ENCODE measurements around the gene FEZ2.

FEZ2 gene

DNA sequence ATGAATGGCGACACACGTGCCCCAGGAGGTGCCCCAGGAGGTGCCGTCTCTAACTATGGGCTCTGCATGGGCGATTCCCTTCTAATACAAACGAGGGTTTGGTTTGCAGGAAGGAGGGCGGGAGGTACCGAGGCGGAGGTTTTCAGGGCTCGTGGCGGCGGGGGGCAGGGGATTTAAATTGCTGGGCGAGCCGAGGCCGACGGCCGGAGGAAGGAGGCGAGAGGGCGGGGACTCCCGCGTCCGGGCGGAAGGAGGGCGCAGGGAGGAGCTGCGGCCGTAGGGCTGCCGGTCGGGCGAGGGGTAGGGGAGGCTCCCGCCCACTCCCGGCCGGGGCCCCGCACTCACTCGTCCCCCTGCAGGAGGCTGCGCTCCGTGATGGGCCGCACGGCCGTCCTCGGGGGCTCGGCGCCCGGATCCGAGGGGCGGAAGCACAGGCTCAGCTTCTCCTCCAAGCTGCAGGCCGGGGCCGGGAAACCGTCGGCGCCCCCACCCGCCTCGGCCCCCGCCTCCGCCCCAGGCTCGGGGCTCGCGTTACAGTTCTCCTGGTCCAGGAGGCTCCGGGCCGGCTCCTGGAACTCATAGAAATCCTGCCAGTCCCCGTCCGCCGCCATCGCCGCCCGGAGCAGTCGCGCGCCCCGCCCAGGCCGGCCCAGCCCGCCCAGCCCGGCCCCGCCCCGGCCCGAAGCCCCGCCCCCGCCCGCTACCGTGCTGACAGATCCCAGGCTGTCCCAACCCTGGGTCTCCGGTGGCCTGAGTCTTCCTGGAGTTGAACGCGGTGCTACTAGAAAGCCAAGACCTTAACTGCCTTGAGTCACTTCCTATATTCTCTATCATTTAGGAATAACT, at the start of gene FEZ2:
Gene FEZ2 (minus strand): TSS at position 637 of the 846 bp plus-strand sequence. CDS start 26 bp downstream, at position 611.
- in situ Hi-C loops (cut with HindIII; ENCODE audit: low sequenced_read_pairs), result no loop called here
- H3K4me3 ChIP-seq (ENCODE audit: low read depth, low read length), result peak within 1 kb of the TSS; percentile 67
- peak; percentile 33 for DNase-seq (ENCODE audit: low read depth)
- TF ChIP-seq, protein P1, sequence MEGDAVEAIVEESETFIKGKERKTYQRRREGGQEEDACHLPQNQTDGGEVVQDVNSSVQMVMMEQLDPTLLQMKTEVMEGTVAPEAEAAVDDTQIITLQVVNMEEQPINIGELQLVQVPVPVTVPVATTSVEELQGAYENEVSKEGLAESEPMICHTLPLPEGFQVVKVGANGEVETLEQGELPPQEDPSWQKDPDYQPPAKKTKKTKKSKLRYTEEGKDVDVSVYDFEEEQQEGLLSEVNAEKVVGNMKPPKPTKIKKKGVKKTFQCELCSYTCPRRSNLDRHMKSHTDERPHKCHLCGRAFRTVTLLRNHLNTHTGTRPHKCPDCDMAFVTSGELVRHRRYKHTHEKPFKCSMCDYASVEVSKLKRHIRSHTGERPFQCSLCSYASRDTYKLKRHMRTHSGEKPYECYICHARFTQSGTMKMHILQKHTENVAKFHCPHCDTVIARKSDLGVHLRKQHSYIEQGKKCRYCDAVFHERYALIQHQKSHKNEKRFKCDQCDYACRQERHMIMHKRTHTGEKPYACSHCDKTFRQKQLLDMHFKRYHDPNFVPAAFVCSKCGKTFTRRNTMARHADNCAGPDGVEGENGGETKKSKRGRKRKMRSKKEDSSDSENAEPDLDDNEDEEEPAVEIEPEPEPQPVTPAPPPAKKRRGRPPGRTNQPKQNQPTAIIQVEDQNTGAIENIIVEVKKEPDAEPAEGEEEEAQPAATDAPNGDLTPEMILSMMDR (IDR thresholded peaks at IDR 0.05; ENCODE audit: low read depth, low read length, missing control alignments), result no peak

GRCh38 chr2:36634981-36635597, 37.1 kb upstream of the FEZ2 start:
- TF ChIP-seq, protein P1 (IDR thresholded peaks at IDR 0.05; ENCODE audit: low read depth, low read length, missing control alignments), result no peak
- DNase-seq (ENCODE audit: low read depth), result no peak
- in situ Hi-C loops (cut with HindIII; ENCODE audit: low sequenced_read_pairs), result no loop called here
- H3K4me3 ChIP-seq (ENCODE audit: low read depth, low read length), result no peak overlapping the region

- no peak overlapping the region for H3K4me3 ChIP-seq (ENCODE audit: low read depth, low read length)
- TF ChIP-seq, protein P1 (IDR thresholded peaks at IDR 0.05; ENCODE audit: low read depth, low read length, missing control alignments), result no peak
- DNase-seq (ENCODE audit: low read depth), result no peak
- in situ Hi-C loops (cut with HindIII; ENCODE audit: low sequenced_read_pairs), result no loop called here
Measured at GRCh38 chr2:36633470-36634092, 35.6 kb upstream of the FEZ2 start.

- in situ Hi-C loops (cut with HindIII; ENCODE audit: low sequenced_read_pairs), result no loop called here
- no peak overlapping the region for H3K4me3 ChIP-seq (ENCODE audit: low read depth, low read length)
- DNase-seq (ENCODE audit: low read depth), result no peak
- TF ChIP-seq, protein P1 (IDR thresholded peaks at IDR 0.05; ENCODE audit: low read depth, low read length, missing control alignments), result no peak
Measured at GRCh38 chr2:36626756-36627155, 28.8 kb upstream of the FEZ2 start.

DNA sequence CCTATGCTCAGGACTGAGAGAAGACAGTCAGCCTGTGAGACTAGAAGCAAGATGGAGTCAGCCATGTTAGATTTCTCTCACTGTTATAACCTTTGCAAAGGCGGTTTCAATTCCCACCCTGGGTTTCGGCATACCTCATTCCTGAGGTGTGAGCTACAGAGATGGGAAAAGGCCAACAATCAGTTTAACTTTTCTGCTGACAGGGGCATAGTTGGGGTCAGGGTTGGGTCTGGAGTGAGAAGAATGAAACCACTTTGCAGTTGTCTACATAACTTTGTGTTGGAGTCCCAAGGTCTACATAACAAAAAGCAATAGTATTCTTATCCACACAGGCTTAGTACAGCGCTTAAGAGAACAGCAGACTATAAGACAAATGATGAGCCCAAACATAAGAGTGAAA, 28.1 kb upstream of the FEZ2 start:
- TF ChIP-seq, protein P1 (IDR thresholded peaks at IDR 0.05; ENCODE audit: low read depth, low read length, missing control alignments), result no peak
- no peak for DNase-seq (ENCODE audit: low read depth)
- in situ Hi-C loops (cut with HindIII; ENCODE audit: low sequenced_read_pairs), result no loop called here
- no peak overlapping the region for H3K4me3 ChIP-seq (ENCODE audit: low read depth, low read length)

- no peak overlapping the region for H3K4me3 ChIP-seq (ENCODE audit: low read depth, low read length)
- TF ChIP-seq, protein P1 (IDR thresholded peaks at IDR 0.05; ENCODE audit: low read depth, low read length, missing control alignments), result no peak
- DNase-seq (ENCODE audit: low read depth), result no peak
- in situ Hi-C loops (cut with HindIII; ENCODE audit: low sequenced_read_pairs), result no loop called here
Measured at GRCh38 chr2:36625304-36625703, 27.3 kb upstream of the FEZ2 start.

Measured in astrocyte of the cerebellum (primary cell).